Natural killer cell (primary cell): Measurements from ENCODE around the gene MRPS35. TPM values are rescaled to one million over a fixed set of nuclear protein-coding genes. Genes with fewer than 3 reads are reported as not detected.

ENCODE experiments used
- ATAC-seq, 3 donors: fragments of 150-1000 bp in 2 of 3; fragments of 200-7000 bp in 1 of 3; cut with Tn5 transposase; 1 replicate in 1 of 3; 2 replicates in 2 of 3; pipeline ENCODE4 v1.10.0; 2021; ENCODE audit warnings: mild to moderate bottlenecking in 2 of 3, moderate library complexity in 2 of 3
- DNase-seq, 2 donors: peaks; one replicate each; pipeline versions ENCODE4 v3.0.0 to v3.0.0-alpha.2; 2013 to 2021; ENCODE audit warnings: mixed read lengths in 1 of 2
- H3K27ac ChIP-seq: one replicate; pipeline ENCODE4 v1.5.1; 2013; ENCODE audit warnings: mild to moderate bottlenecking, low read length
- H3K27me3 ChIP-seq: one replicate; pipeline ENCODE4 v1.6.1; 2013; ENCODE audit warnings: low read length; ENCODE audit not compliant: control insufficient read depth, insufficient read depth
- H3K36me3 ChIP-seq: one replicate; pipeline ENCODE4 v1.6.1; 2013; ENCODE audit warnings: low read length; ENCODE audit not compliant: control insufficient read depth, insufficient read depth
- H3K4me1 ChIP-seq: one replicate; pipeline ENCODE4 v1.6.1; 2013; ENCODE audit warnings: low read length; ENCODE audit not compliant: control insufficient read depth, insufficient read depth
- H3K4me3 ChIP-seq: one replicate; pipeline ENCODE4 v1.5.1; 2013; ENCODE audit warnings: low read length
- H3K9me3 ChIP-seq: one replicate; pipeline ENCODE4 v1.6.1; 2013; ENCODE audit warnings: low read length; ENCODE audit not compliant: control insufficient read depth, insufficient read depth
- H3K27ac Mint-ChIP-seq, 2 donors: one replicate each; pipeline ENCODE4 v1.8.0; 2022; ENCODE audit warnings: mild to moderate bottlenecking in 2 of 2, mixed read lengths in 2 of 2, moderate library complexity in 1 of 2
- H3K27me3 Mint-ChIP-seq, 2 donors: one replicate each; pipeline ENCODE4 v1.8.0; 2022; ENCODE audit warnings: low read depth in 2 of 2, mixed read lengths in 2 of 2
- H3K36me3 Mint-ChIP-seq: one replicate; pipeline ENCODE4 v1.8.0; 2022; ENCODE audit warnings: mixed read lengths
- H3K4me1 Mint-ChIP-seq, 2 donors: one replicate each; pipeline ENCODE4 v1.8.0; 2022; ENCODE audit warnings: mixed read lengths in 2 of 2
- H3K4me3 Mint-ChIP-seq: one replicate; pipeline ENCODE4 v1.8.0; 2022; ENCODE audit warnings: mild to moderate bottlenecking, moderate library complexity, mixed read lengths
- H3K9me3 Mint-ChIP-seq, 2 donors: one replicate each; pipeline ENCODE4 v1.8.0; 2022; ENCODE audit warnings: mixed read lengths in 2 of 2
- CTCF ChIP-seq: fragments of 200-600 bp; IDR thresholded peaks from one replicate; pipeline ENCODE4 v1.8.0; 2022; ENCODE audit warnings: antibody characterized with exemption
- WGBS: methylation state at CpG from one replicate; pipeline ENCODE4 v1.1.7; 2013; ENCODE audit warnings: missing lambda C conversion rate; ENCODE audit not compliant: insufficient coverage; 5-methylcytosine and 5-hydroxymethylcytosine counted together
- intact Hi-C: fragments of 100-400 bp; cut with micrococcal nuclease; formaldehyde crosslinking; loops from one replicate; pipeline ENCODE4 v1.14.2; 2022
- total RNA-seq, 4 donors: library from RNA; stranded (reverse); fragments of 120-200 nt in 1 of 4; gene quantifications; one replicate each; pipeline versions ENCODE4 v1.2.3 to v1.2.4, GENCODE V29; 2013 to 2022

Gene MRPS35
- total RNA-seq, 3 donors from 2014 or later (not counting 1 experiment from before 2014, with no cell fraction given), result 16.7 to 20.5 (median 18.6) TPM

- ATAC-seq (no peak), DNase-seq (no peak)
- Histone ChIP-seq H3K36me3 (peaks cover 10% of the 10 kb centered on the region), H3K27me3 (no peaks in the 10 kb centered on the region), H3K27ac (no peak overlapping the region), H3K4me1 (no peaks in the 10 kb centered on the region), H3K9me3 (no peaks in the 10 kb centered on the region), H3K4me3 (no peak overlapping the region)
- Mint-ChIP-seq H3K27me3 (no peaks in the 10 kb centered on the region), H3K27ac (peak overlapping the region in 1 of 2 donors; percentile 5), H3K9me3 (no peaks in the 10 kb centered on the region), H3K36me3 (peaks cover 14% of the 10 kb centered on the region), H3K4me3 (no peak overlapping the region), H3K4me1 (no peaks in the 10 kb centered on the region)
- 100% methylated on average over 1 of the region's 3 CpGs for WGBS
- intact Hi-C loops, result no loop called here
- TF ChIP-seq CTCF, result no peak
These were observed 36.6 kb downstream of the MRPS35 start for GRCh38 chr12:27747111-27747820.

- DNase-seq (no peak), ATAC-seq (no peak)
- Histone ChIP-seq H3K27me3 (no peaks in the 10 kb centered on the region), H3K9me3 (no peaks in the 10 kb centered on the region), H3K4me3 (no peak overlapping the region), H3K4me1 (no peaks in the 10 kb centered on the region), H3K36me3 (peaks cover 15% of the 10 kb centered on the region), H3K27ac (no peak overlapping the region)
- H3K4me3 Mint-ChIP-seq, result no peak overlapping the region
- H3K27ac Mint-ChIP-seq, result no peak overlapping the region
- no peaks in the 10 kb centered on the region for H3K9me3 Mint-ChIP-seq
- no peak for TF ChIP-seq CTCF
- 96% methylated on average over 15 of the region's 15 CpGs for WGBS
- H3K4me1 Mint-ChIP-seq, result no peaks in the 10 kb centered on the region
- H3K27me3 Mint-ChIP-seq, result no peaks in the 10 kb centered on the region
- H3K36me3 Mint-ChIP-seq, result peaks cover 15% of the 10 kb centered on the region
- intact Hi-C loops, result no loop called here
These were observed 40.9 kb downstream of the MRPS35 start for GRCh38 chr12:27751386-27752047.

- H3K27ac Mint-ChIP-seq, result peak overlapping the region in 1 of 2 donors; percentile 45
- TF ChIP-seq CTCF, result no peak
- intact Hi-C loops, result no loop called here
- no peaks in the 10 kb centered on the region for H3K9me3 Mint-ChIP-seq
- H3K9me3 ChIP-seq, result no peaks in the 10 kb centered on the region
- no peaks in the 10 kb centered on the region for H3K4me1 ChIP-seq
- H3K27me3 Mint-ChIP-seq, result no peaks in the 10 kb centered on the region
- H3K4me1 Mint-ChIP-seq, result no peaks in the 10 kb centered on the region
- H3K27ac ChIP-seq, result no peak overlapping the region
- H3K4me3 ChIP-seq, result no peak overlapping the region
- peaks cover 15% of the 10 kb centered on the region for H3K36me3 ChIP-seq
- no peaks in the 10 kb centered on the region for H3K27me3 ChIP-seq
- H3K36me3 Mint-ChIP-seq, result peaks cover 8% of the 10 kb centered on the region
- DNase-seq (no peak), ATAC-seq (no peak)
- WGBS, result 99% methylated on average over 3 of the region's 3 CpGs
- H3K4me3 Mint-ChIP-seq, result no peak overlapping the region
These were observed 44.2 kb downstream of the MRPS35 start for GRCh38 chr12:27754795-27755194.
